NCI-H1092 (cell line): Measurements from ENCODE around the gene CLEC17A.
"Not testable (repeated sequence)": the region's sequence is repeated elsewhere in the genome, so short reads cannot be mapped to it uniquely, and the experiment has no call there.

Experiments
- DNase-seq: peaks from one replicate; lab custom pipeline; 2025; lab: John Stamatoyannopoulos, UW

The CLEC17A gene

GRCh38 chr19:14559916-14560775 is 22.7 kb upstream of the CLEC17A start:
- no peak for DNase-seq

- no peak for DNase-seq
These were observed 22.1 kb upstream of the CLEC17A start for GRCh38 chr19:14560776-14561108.

- no peak for DNase-seq
These were observed 21.6 kb upstream of the CLEC17A start for GRCh38 chr19:14561249-14561648.

GRCh38 chr19:14561847-14562351 is 21.0 kb upstream of the CLEC17A start:
- no peak for DNase-seq

- no peak for DNase-seq
These were observed 20.0 kb upstream of the CLEC17A start for GRCh38 chr19:14562660-14563589.

- no peak for DNase-seq
These were observed 19.3 kb upstream of the CLEC17A start for GRCh38 chr19:14563590-14563926.

- DNase-seq, result no peak
These were observed 18.8 kb upstream of the CLEC17A start for GRCh38 chr19:14563989-14564651.

- not testable (repeated sequence) for DNase-seq
These were observed 18.1 kb upstream of the CLEC17A start for GRCh38 chr19:14564652-14565297.

- no peak for DNase-seq
These were observed 17.6 kb upstream of the CLEC17A start for GRCh38 chr19:14565298-14565679.

- DNase-seq, result no peak
These were observed 16.8 kb upstream of the CLEC17A start for GRCh38 chr19:14565765-14566711.

- DNase-seq, result no peak
These were observed 16.2 kb upstream of the CLEC17A start for GRCh38 chr19:14566712-14567077.

GRCh38 chr19:14567079-14567478 is 15.8 kb upstream of the CLEC17A start:
- DNase-seq, result no peak

GRCh38 chr19:14570864-14571527 is 11.9 kb upstream of the CLEC17A start:
- DNase-seq, result no peak

GRCh38 chr19:14571695-14572490 is 11.0 kb upstream of the CLEC17A start, which contains the start of gene NDUFB7:
TSS of gene NDUFB7 (minus strand) at chr19:14572066. CDS start at chr19:14572000, 66 bp downstream.
- peak; percentile 90 for DNase-seq

GRCh38 chr19:14575428-14575980 is 7.4 kb upstream of the CLEC17A start:
- no peak for DNase-seq

- DNase-seq, result no peak
These were observed 6.5 kb upstream of the CLEC17A start for GRCh38 chr19:14576363-14576762.

GRCh38 chr19:14577264-14577663 is 5.6 kb upstream of the CLEC17A start:
- DNase-seq, result no peak

- DNase-seq, result no peak
These were observed 4.9 kb upstream of the CLEC17A start for GRCh38 chr19:14577885-14578427.
